ENCODE data around the gene LCP2.
"Not testable (repeated sequence)": the region's sequence is repeated elsewhere in the genome, so short reads cannot be mapped to it uniquely, and the experiment has no call there.

The LCP2 gene

GRCh38 chr5:170246126-170246870, 51.3 kb downstream of the LCP2 start:
- no peak for DNase-seq

GRCh38 chr5:170245436-170245835, 52.1 kb downstream of the LCP2 start:
- not testable (repeated sequence) for DNase-seq

GRCh38 chr5:170238456-170239196, 59.0 kb downstream of the LCP2 start:
- DNase-seq: no peak

GRCh38 chr5:170235876-170236864, 61.4 kb downstream of the LCP2 start:
- DNase-seq: no peak

- DNase-seq: no peak
These were observed 64.2 kb downstream of the LCP2 start for GRCh38 chr5:170233358-170233892.

- DNase-seq: no peak
These were observed 64.8 kb downstream of the LCP2 start, which contains the start of gene C5orf58 for GRCh38 chr5:170232786-170233185. TSS of gene C5orf58 (plus strand) at chr5:170232985. CDS start at chr5:170234977, 1,992 bp downstream.

GRCh38 chr5:170228762-170229435, 68.7 kb downstream of the LCP2 start:
- no peak for DNase-seq

GRCh38 chr5:170226661-170227060, 70.9 kb downstream of the LCP2 start:
- DNase-seq: no peak

- no peak for DNase-seq
These were observed 71.4 kb downstream of the LCP2 start for GRCh38 chr5:170226129-170226615.

GRCh38 chr5:170225326-170226128, 72.0 kb downstream of the LCP2 start:
- peak; percentile 59 to 68 for DNase-seq

- DNase-seq: no peak
These were observed 73.7 kb downstream of the LCP2 start for GRCh38 chr5:170223906-170224305.

- no peak for DNase-seq
These were observed 74.2 kb downstream of the LCP2 start for GRCh38 chr5:170223360-170223759.

GRCh38 chr5:170221327-170221741, 76.2 kb downstream of the LCP2 start:
- no peak for DNase-seq

- DNase-seq: no peak
These were observed 77.4 kb downstream of the LCP2 start for GRCh38 chr5:170220191-170220590.

- DNase-seq: no peak
These were observed 78.0 kb downstream of the LCP2 start for GRCh38 chr5:170219615-170220014.

- DNase-seq: no peak
These were observed 78.9 kb downstream of the LCP2 start for GRCh38 chr5:170218726-170219125.

GRCh38 chr5:170217831-170218230, 79.7 kb downstream of the LCP2 start:
- DNase-seq: no peak

- DNase-seq: peak; percentile 24 to 55
These were observed 81.2 kb downstream of the LCP2 start for GRCh38 chr5:170216257-170216864.

GRCh38 chr5:170211575-170212334, 85.8 kb downstream of the LCP2 start:
- DNase-seq: no peak

GRCh38 chr5:170206958-170207357, 90.6 kb downstream of the LCP2 start:
- DNase-seq: no peak
